Measurements from ENCODE around the gene ZNF385C.

- no peak for TF ChIP-seq POLR2AphosphoS5 (IDR thresholded peaks at IDR 0.05; ENCODE audit: borderline replicate concordance, low read depth, low read length)
- no peak for TF ChIP-seq EZH2 (IDR thresholded peaks at IDR 0.05)
- no peak for TF ChIP-seq FOXP2 (optimal IDR thresholded peaks at IDR 0.05; ENCODE audit: control extremely low read depth, extremely low read length, insufficient read depth)
Observed at GRCh38 chr17:42119301-42119700, 21.0 kb upstream of the ZNF385C start.
